Natural killer cell (primary cell): Measurements from ENCODE around the gene CCDC85C. TPM values are rescaled to one million over a fixed set of nuclear protein-coding genes. Genes with fewer than 3 reads are reported as not detected.
"Not testable (repeated sequence)": the region's sequence is repeated elsewhere in the genome, so short reads cannot be mapped to it uniquely, and the experiment has no call there.

ENCODE experiments used
- ATAC-seq, 3 donors: fragments of 150-1000 bp in 2 of 3; fragments of 200-7000 bp in 1 of 3; cut with Tn5 transposase; 1 replicate in 1 of 3; 2 replicates in 2 of 3; pipeline ENCODE4 v1.10.0; 2021; ENCODE audit warnings: mild to moderate bottlenecking in 2 of 3, moderate library complexity in 2 of 3
- DNase-seq, 2 donors: peaks; one replicate each; pipeline versions ENCODE4 v3.0.0 to v3.0.0-alpha.2; 2013 to 2021; ENCODE audit warnings: mixed read lengths in 1 of 2
- H3K27ac ChIP-seq: one replicate; pipeline ENCODE4 v1.5.1; 2013; ENCODE audit warnings: mild to moderate bottlenecking, low read length
- H3K27me3 ChIP-seq: one replicate; pipeline ENCODE4 v1.6.1; 2013; ENCODE audit warnings: low read length; ENCODE audit not compliant: control insufficient read depth, insufficient read depth
- H3K36me3 ChIP-seq: one replicate; pipeline ENCODE4 v1.6.1; 2013; ENCODE audit warnings: low read length; ENCODE audit not compliant: control insufficient read depth, insufficient read depth
- H3K4me1 ChIP-seq: one replicate; pipeline ENCODE4 v1.6.1; 2013; ENCODE audit warnings: low read length; ENCODE audit not compliant: control insufficient read depth, insufficient read depth
- H3K4me3 ChIP-seq: one replicate; pipeline ENCODE4 v1.5.1; 2013; ENCODE audit warnings: low read length
- H3K9me3 ChIP-seq: one replicate; pipeline ENCODE4 v1.6.1; 2013; ENCODE audit warnings: low read length; ENCODE audit not compliant: control insufficient read depth, insufficient read depth
- H3K27ac Mint-ChIP-seq, 2 donors: one replicate each; pipeline ENCODE4 v1.8.0; 2022; ENCODE audit warnings: mild to moderate bottlenecking in 2 of 2, mixed read lengths in 2 of 2, moderate library complexity in 1 of 2
- H3K27me3 Mint-ChIP-seq, 2 donors: one replicate each; pipeline ENCODE4 v1.8.0; 2022; ENCODE audit warnings: low read depth in 2 of 2, mixed read lengths in 2 of 2
- H3K36me3 Mint-ChIP-seq: one replicate; pipeline ENCODE4 v1.8.0; 2022; ENCODE audit warnings: mixed read lengths
- H3K4me1 Mint-ChIP-seq, 2 donors: one replicate each; pipeline ENCODE4 v1.8.0; 2022; ENCODE audit warnings: mixed read lengths in 2 of 2
- H3K4me3 Mint-ChIP-seq: one replicate; pipeline ENCODE4 v1.8.0; 2022; ENCODE audit warnings: mild to moderate bottlenecking, moderate library complexity, mixed read lengths
- H3K9me3 Mint-ChIP-seq, 2 donors: one replicate each; pipeline ENCODE4 v1.8.0; 2022; ENCODE audit warnings: mixed read lengths in 2 of 2
- WGBS: methylation state at CpG from one replicate; pipeline ENCODE4 v1.1.7; 2013; ENCODE audit warnings: missing lambda C conversion rate; ENCODE audit not compliant: insufficient coverage; 5-methylcytosine and 5-hydroxymethylcytosine counted together
- intact Hi-C: fragments of 100-400 bp; cut with micrococcal nuclease; formaldehyde crosslinking; loops from one replicate; pipeline ENCODE4 v1.14.2; 2022
- total RNA-seq, 4 donors: library from RNA; stranded (reverse); fragments of 120-200 nt in 1 of 4; gene quantifications; one replicate each; pipeline versions ENCODE4 v1.2.3 to v1.2.4, GENCODE V29; 2013 to 2022
- TF ChIP-seq, protein P1 (sequence below): fragments of 200-600 bp; IDR thresholded peaks from one replicate; pipeline ENCODE4 v1.8.0; 2022; ENCODE audit warnings: antibody characterized with exemption

Gene CCDC85C
- total RNA-seq, 3 donors from 2014 or later (not counting 1 experiment from before 2014, with no cell fraction given): 0.73 to 4.3 (median 2.8) TPM

DNA sequence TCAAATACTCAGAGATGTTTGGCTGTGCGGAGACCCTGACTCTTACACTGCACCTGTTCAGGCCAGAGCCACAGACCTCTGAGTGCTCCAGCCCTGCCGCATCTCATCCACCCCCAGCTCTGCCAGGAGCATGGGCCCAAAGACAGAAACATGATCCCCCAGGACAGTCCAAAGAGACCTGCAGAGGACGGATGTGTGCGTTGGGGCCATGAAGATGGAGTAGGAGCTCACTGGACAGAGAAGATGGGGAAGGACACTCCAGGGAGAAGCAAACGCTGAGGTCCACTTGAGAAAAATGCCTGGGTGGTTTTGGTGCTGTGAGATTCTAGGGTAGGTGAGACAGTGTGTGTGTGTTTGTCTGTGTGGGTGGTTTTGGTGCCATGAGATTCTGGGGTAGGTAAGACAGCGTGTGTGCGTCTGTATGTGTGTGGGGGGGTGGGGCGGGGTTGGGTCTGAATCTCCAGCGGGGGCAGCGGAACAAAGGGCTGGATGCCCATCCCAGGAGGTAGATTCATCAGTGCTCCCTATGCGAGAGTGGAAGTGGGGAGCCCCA is 40.1 kb upstream of the CCDC85C start:
- Mint-ChIP-seq H3K4me3 (no peak overlapping the region), H3K27me3 (peaks cover 15 to 17% of the 10 kb centered on the region in 2 donors), H3K27ac (no peak overlapping the region), H3K36me3 (no peaks in the 10 kb centered on the region), H3K4me1 (no peaks in the 10 kb centered on the region), H3K9me3 (no peaks in the 10 kb centered on the region)
- WGBS: 90% methylated on average over 11 of the region's 11 CpGs
- Histone ChIP-seq H3K4me3 (no peak overlapping the region), H3K4me1 (no peaks in the 10 kb centered on the region), H3K36me3 (no peaks in the 10 kb centered on the region), H3K27me3 (peaks cover 6% of the 10 kb centered on the region), H3K9me3 (no peaks in the 10 kb centered on the region), H3K27ac (no peak overlapping the region)
- intact Hi-C loops: no loop called here
- no peak for DNase-seq
- ATAC-seq: no peak
- TF ChIP-seq, protein P1, sequence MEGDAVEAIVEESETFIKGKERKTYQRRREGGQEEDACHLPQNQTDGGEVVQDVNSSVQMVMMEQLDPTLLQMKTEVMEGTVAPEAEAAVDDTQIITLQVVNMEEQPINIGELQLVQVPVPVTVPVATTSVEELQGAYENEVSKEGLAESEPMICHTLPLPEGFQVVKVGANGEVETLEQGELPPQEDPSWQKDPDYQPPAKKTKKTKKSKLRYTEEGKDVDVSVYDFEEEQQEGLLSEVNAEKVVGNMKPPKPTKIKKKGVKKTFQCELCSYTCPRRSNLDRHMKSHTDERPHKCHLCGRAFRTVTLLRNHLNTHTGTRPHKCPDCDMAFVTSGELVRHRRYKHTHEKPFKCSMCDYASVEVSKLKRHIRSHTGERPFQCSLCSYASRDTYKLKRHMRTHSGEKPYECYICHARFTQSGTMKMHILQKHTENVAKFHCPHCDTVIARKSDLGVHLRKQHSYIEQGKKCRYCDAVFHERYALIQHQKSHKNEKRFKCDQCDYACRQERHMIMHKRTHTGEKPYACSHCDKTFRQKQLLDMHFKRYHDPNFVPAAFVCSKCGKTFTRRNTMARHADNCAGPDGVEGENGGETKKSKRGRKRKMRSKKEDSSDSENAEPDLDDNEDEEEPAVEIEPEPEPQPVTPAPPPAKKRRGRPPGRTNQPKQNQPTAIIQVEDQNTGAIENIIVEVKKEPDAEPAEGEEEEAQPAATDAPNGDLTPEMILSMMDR: no peak

DNA sequence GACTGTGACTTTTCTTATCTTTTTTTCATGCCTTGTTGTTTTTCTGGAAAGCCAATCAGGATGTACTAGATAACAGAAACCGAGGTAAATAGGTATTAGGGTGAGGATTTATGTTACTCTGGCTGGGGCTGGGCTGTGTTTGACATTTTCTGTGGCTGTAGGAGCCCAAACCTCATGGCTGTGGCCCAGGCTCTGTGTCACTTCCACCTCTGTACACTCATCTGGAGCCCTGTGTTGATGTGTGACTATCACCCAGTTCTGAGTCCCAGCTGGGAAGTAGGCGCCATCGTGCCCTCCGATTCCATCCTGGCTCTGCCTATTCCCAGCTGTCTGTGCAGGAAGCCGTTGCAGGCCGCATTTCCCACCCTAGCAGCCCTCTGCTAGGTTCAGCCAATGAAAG is 39.3 kb upstream of the CCDC85C start:
- Mint-ChIP-seq H3K4me1 (no peaks in the 10 kb centered on the region), H3K9me3 (no peaks in the 10 kb centered on the region), H3K36me3 (no peaks in the 10 kb centered on the region), H3K27ac (no peak overlapping the region), H3K27me3 (peaks cover 12 to 14% of the 10 kb centered on the region in 2 donors), H3K4me3 (no peak overlapping the region)
- DNase-seq (no peak), ATAC-seq (no peak)
- Histone ChIP-seq H3K27ac (no peak overlapping the region), H3K36me3 (no peaks in the 10 kb centered on the region), H3K4me1 (no peaks in the 10 kb centered on the region), H3K4me3 (no peak overlapping the region), H3K9me3 (no peaks in the 10 kb centered on the region), H3K27me3 (peaks cover 6% of the 10 kb centered on the region)
- intact Hi-C loops: no loop called here
- TF ChIP-seq, protein P1: no peak
- 59% methylated on average over 6 of the region's 6 CpGs for WGBS

DNA sequence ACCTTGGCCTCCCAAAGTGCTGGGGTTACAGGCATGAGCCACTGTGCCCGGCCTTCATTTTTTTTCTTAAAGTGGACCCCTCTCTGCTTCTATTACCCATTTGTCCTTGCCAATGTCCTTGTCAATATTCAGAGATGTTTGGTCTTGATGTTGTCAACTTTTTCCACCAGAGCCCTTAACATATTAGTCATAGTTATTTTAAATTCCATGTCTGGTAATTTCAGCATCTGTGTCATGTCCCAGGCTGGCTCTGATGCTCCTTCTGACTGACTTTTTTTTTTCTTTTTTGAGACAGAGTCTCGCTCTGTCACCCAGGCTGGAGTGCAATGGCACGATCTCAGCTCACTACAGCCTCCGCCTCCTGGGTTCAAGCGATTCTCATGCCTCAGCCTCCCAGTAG is 38.8 kb upstream of the CCDC85C start:
- DNase-seq, H3K36me3 Mint-ChIP-seq, H3K36me3 ChIP-seq, H3K9me3 ChIP-seq, H3K27ac ChIP-seq, H3K27me3 ChIP-seq, intact Hi-C loops, ATAC-seq, H3K4me3 ChIP-seq, H3K4me3 Mint-ChIP-seq, H3K4me1 ChIP-seq, H3K9me3 Mint-ChIP-seq, H3K4me1 Mint-ChIP-seq, H3K27ac Mint-ChIP-seq: not testable (repeated sequence)
- 91% methylated on average over 5 of the region's 5 CpGs for WGBS
- H3K27me3 Mint-ChIP-seq: peaks cover 10 to 11% of the 10 kb centered on the region in 2 donors

DNA sequence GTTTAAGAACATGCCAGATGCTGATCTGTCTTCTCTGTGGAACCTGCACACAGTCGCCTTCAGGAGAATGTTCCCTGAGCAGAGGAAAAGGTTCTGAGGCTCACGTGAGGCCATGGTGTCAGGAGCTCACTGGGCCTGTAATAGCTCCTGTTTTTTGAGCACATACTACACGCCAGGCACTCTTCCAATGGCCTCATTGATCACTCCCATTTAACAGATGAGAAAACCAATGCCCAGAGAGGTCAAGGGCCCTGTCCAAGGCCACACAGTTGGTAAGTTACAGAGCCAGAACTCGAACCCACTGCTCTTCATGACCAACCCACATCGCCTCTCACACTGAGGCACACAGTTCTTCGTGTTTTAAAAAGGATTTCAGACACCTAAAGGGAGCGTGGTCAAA is 33.6 kb upstream of the CCDC85C start:
- Histone ChIP-seq H3K27ac (no peak overlapping the region), H3K4me1 (no peaks in the 10 kb centered on the region), H3K36me3 (no peaks in the 10 kb centered on the region), H3K27me3 (no peaks in the 10 kb centered on the region), H3K4me3 (no peak overlapping the region), H3K9me3 (no peaks in the 10 kb centered on the region)
- 88% methylated on average over 6 of the region's 7 CpGs for WGBS
- H3K36me3 Mint-ChIP-seq: no peaks in the 10 kb centered on the region
- TF ChIP-seq, protein P1: no peak
- H3K4me1 Mint-ChIP-seq: no peaks in the 10 kb centered on the region
- H3K27me3 Mint-ChIP-seq: peaks cover 0 to 2% of the 10 kb centered on the region in 2 donors
- H3K9me3 Mint-ChIP-seq: no peaks in the 10 kb centered on the region
- DNase-seq (no peak), ATAC-seq (no peak)
- no peak overlapping the region for H3K4me3 Mint-ChIP-seq
- intact Hi-C loops: no loop called here
- no peak overlapping the region for H3K27ac Mint-ChIP-seq
